HG03521 (cell line): ENCODE data around the gene HYAL2.

Experiments
- ATAC-seq: cut with Tn5 transposase; IDR thresholded peaks from one replicate; pipeline ENCODE4 v1.9.1; 2021; ENCODE audit warnings: mild to moderate bottlenecking, moderate library complexity; ENCODE audit not compliant: unreplicated experiment

Gene HYAL2

DNA sequence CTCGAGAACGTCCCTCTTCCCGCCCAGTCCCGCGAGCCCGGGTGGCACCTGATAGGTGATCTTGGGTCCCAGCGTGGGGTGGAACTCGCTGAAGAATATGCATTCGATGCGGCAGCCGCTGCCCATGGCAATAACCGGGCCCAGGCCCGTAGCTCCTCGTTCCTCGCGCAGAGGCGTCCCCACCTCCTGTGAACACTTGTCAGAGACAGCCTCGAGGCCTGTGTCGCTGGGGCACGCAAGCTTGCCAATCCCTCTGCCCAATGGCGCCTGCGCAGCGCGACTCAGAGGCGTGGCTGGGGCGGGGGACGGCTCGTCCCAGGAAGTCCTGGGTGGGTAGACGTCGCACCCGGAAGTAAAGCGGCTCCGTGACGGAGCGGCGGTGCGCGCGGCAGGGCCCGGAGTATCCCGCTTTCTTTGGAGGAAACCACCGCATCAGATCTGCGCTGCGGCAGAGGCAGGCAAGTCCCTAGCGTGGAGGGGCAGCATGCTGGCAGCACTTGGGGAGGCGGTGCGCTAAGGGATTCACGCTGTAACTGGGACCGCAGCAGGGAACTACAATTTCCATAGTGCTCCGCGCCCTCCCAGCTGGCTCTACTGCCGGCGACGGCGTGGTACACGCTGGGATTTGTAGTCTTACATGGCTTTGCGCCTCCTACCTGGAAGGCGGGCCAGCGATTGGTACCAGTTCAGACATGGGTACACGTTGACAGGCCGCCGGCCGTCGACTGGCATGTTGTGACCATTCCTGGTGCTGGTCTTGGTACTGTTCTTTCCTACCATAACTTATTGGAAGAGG, 28.2 kb upstream of the HYAL2 start, which contains the start of the genes CYB561D2 and NPRL2:
TSS of gene CYB561D2 (plus strand) at position 336 of the 796 bp plus-strand sequence. CDS start 572 bp downstream, outside the sequence.
TSS of gene NPRL2 (minus strand) at position 249 of the 796 bp plus-strand sequence. CDS start at position 126, 123 bp downstream.
- peak; percentile 80 for ATAC-seq

DNA sequence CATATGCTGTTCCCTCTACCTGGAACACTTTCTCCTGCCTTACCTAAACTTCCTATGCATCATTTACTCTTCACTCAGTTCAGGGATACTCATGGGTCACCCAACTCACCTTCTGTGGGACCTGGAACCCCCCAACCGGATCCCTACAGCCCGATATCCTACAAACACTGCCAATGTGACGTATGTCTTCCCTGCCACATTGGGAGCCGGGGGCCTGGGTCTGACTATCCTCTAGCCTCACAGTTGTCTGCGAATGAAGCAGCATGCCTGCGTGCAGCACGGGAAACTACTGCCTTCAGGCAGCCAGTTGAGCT, 27.6 kb upstream of the HYAL2 start:
- ATAC-seq = no peak

DNA sequence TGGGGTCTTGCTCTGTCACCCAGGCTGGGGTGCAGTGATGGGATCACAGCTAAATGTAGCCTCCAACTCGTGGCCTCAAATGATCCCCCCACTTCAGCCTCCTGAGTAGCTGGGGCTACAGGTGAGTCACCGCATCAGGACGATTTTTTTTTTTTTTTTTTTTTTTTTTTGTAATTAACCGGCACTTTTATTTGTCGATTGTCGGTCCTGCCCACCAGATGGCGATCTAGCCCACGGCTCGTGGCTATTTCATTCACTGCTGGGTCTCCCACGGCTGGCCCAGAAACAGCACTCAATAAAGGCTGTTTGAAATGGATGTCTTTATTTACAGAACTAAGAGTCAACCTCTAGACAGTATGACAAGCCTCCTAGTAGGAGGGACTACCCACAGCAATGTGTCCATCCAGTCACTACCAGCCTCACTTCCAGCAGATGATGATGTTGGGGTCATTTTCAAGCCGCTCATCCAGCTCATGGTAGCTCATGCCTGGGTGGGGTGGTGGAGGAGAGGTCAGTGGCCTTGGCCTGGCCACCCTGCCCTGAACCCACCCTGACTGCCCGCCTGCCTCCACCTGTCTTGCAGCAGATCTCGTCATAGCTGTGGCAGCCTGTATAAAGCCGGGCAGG, 24.8 kb upstream of the HYAL2 start:
- ATAC-seq = no peak

DNA sequence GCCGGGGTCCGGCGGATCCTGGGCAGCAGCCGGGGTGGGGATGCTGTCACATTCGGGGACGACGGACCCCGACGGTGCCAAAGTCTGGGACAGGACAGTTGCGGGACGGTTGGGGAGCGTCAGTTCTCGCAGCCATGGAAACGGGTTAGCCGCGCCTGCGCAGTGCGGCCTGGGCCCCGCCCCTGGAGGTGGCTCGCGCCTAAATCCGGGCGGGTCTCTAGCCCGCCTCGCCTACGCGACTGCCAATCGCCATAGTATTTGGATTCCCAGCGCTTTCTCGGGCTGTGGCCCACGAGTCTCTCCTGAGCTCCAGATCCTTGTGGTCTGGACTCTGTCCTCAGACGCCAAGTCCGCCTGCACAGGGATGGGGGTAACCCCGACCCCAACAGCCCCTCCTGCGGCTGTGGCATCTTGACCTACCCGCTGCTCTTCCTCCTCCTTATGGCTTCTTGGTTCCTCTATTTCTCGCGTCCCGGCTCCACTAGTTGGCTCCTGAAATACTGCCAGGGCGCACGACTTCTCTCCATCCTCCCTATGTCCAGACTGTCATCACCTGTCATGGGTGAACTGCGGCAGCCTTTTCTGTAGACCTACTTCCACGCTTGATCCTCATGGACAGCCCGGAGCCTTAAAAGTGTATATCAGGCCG, 23.2 kb upstream of the HYAL2 start, which contains the start of gene ZMYND10:
TSS of gene ZMYND10 (minus strand) at position 147 of the 649 bp plus-strand sequence. CDS start 153 bp downstream, outside the sequence.
- ATAC-seq = no peak

DNA sequence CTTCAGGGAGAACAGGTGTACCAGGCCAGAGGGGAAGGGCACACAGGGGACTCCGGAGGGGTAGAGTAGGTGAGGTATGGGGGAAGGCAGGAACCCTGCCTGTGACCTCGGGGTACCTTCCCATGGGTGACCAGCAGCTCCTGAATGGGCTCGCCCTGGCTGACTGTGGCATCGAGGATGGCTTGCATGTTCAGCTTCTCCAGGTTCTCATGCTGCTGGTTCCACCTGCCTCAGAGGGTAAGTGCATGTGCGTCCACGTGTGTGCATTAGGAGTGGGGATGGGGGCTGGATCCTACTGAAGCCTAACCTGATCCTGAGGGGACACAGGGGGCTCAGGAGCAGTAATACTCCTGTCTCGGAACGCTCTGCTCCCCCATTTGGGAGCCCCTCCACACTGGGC, 22.5 kb upstream of the HYAL2 start:
- ATAC-seq = no peak

DNA sequence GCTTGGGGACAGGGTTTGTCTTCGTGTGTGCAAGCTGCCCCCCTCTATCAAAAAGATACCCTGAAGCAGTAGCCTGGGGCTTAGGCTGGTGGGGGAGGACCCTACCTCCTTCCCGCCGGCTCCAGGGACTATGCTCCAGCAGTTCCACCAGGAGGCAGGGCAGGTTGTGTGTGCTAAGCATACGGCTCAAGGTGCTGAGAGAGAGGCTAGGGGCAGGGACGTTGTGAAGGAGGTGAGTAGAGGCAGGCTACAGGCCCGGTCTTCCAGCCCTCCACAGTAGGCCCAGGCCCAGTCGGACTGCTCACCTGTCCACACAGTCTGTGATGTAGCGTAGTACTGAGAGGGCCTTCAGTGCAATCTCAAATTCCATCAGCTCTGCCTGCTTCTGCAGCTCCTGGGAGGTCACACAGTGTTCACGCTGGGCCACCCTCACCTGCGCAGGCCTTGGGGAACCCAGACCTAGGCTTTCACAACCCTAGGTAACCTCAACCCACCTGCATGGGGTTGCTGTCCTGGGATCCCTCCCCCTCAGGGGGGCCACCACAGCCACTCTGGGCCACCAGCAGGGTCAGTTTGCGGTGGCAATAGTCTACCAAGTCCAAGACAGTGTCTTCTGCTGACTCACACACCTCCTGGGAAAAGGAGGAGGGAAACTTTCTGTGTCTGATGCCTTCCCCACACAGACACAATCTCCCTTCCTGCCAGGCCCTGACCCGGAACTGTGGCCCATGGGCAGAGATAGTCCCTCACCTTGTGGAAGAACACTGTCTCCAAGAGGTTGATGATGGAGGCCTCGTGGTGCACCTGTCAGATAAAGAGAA, 20.5 kb upstream of the HYAL2 start:
- no peak for ATAC-seq

DNA sequence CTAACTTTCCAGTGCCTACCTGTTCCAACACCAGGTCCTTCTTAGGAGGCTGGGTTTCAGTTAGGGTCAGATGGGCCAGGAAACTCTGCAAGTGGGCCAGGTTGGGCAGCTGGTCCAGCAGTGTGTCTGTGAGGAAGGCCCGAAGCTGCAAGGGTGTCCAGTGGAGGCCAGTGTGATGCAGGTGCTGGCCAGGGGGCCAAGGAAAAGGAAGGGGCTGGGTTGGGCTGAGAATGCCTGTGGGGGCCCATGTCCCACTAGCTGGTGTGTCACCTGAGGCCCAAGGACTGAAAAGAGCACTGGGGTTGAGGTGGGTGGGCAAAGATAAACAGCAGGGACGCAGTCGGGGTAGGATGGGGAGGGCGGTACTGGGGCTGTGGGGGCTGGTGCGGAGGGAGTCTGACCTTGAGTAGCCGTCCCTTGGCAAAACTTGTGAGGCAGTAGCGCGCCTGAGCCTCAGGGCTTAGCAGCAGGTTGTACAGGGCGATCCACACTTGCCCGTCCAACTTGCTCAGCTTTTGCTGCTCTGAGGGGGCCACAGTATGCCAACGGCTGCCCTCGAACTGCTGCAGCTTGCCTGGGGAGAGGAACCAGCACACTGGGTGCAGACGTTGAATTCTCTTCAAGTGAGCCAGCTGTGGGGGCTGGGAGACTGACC, 19.6 kb upstream of the HYAL2 start:
- ATAC-seq = no peak

DNA sequence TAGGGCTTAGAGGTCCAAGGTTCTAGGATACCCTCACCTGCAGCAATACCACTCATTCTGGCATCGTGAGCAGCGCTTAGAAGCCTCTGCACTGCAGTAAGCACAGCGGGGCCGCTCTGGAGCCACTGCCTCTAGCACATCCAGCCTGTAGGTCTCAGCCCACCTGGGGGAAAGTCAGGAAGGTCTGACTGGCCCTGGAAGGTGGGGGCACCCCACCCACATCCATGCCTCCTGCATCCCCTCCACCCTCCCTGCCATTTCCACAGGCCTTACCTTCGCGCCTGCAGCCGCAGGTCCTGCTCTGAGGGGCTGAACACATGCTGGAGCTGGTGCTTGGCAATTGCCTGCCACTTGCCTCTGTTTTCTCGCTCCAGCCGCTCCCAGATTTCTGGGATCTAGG, 19.0 kb upstream of the HYAL2 start:
- no peak for ATAC-seq

DNA sequence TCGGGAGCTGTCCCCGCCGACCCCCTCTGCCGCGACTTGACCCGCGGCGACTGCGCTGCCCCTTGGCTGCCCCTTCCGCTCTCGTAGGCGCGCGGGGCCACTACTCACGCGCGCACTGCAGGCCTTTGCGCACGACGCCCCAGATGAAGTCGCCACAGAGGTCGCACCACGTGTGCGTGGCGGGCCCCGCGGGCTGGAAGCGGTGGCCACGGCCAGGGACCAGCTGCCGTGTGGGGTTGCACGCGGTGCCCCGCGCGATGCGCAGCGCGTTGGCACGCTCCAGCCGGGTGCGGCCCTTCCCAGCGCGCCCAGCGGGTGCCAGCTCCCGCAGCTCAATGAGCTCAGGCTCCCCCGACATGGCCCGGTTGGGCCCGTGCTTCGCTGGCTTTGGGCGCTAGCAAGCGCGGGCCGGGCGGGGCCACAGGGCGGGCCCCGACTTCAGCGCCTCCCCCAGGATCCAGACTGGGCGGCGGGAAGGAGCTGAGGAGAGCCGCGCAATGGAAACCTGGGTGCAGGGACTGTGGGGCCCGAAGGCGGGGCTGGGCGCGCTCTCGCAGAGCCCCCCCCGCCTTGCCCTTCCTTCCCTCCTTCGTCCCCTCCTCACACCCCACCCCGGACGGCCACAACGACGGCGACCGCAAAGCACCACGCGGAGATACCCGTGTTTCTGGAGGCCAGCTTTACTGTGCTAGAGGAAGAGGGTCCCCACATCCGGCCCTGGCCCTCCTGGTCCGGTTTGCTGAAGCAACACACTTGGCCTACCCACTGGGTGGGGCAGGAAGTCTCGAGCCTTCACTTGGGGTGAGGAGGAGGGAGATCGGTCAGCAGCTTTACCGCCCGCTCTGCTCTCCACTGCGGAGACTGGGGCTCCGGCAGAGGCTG, 18.1 kb upstream of the HYAL2 start, which contains the start of gene RASSF1:
TSS of gene RASSF1 (minus strand) at position 389 of the 882 bp plus-strand sequence. CDS start at position 358, 31 bp downstream.
- ATAC-seq = no peak

DNA sequence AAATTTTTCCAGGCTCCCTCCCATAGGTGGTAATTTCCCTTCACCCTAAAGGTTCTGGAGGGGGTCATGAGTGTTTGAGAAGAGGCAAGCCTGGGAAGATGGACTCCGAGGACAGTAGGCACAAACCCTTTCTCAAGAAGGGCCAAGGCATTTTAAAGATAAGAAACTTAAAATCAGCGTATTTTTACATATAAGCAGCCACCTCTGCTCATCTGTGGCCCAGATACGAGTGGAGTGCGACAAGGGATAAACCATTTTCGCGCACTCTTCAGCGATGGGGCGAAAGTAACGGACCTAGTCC, 17.6 kb upstream of the HYAL2 start:
- ATAC-seq = no peak

DNA sequence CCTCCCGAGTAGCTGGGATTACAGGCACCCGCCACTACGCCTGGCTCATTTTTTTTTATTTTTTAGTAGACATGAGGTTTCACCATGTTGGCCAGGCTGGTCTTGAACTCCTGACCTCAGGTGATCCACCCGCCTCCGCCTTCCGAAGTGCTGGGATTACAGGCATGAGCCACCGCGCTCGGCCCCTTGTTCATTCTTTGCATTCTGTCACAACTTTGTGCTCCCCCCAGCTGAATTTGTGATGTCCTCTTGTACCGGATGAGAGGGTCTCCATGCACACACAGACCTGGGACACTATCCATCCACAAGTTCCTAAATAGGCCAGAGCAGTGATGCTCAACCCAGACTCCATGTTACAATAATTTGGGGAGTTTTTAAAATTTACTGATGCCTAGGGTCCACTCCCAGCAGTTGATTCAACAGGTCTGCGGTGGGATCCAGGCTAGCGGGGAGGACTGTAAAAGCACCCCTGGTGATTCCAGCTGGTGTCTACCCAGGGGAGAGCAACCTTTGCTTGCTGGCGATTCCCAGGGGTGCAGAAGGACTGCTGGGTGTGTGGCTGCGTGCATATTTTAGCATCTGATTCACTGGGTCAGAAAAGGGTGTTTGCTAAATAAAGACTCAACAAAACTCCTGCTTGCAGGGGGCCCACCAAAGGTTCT, 17.1 kb upstream of the HYAL2 start:
- no peak for ATAC-seq

DNA sequence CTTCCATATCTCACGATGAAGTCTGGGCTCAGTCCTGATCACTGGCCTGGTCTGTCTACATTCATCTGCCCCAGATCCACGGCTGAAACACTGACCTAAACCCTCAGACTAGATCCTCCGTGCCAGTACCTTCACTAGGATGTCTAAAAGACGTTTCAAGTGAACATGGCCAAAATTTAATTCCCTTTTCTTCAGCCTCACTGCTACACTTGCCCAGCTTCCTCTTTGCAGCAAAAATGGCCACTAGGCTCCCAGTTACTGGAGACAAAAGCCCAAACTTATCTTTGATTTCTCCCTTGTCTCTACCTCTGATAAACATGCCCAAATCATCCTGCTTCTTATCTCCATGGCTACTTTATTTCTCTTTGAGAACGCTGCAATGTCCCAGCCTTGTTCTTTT, 16.4 kb upstream of the HYAL2 start:
- ATAC-seq = no peak

DNA sequence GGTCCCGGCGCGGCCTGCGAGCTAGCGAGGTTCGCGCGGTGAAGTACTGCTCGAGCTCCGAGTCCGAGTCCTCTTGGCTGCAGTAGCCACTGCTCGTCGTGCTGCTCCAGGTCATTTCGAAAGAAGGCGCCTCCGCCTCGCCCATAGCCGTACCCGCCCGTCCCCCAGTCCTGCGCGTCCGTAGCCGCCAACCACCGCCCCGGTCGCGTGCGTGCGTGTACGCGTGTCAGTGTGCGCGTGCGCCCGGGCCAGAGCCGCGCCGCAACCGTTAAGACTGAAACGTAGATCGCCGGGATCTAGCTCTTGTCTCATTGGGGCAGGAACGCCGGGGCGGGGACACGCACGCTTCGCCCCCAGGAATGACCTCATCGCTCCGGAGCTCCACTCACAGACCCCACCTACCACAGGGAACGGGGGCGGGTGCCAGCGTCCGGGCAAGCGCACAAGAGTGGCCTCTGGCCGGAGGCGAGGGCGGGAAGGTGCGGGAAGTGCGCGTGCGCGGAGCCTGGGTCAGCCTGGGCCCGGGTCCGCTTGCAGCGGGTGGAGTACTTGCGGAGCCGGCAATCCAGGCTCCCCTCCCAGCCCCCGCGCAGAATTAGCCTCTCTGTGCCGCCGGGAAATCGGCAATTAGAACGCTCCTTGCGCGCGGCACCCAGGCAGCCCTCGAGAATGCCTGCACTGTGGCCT, 14.8 kb upstream of the HYAL2 start:
- peak; percentile 71 for ATAC-seq

DNA sequence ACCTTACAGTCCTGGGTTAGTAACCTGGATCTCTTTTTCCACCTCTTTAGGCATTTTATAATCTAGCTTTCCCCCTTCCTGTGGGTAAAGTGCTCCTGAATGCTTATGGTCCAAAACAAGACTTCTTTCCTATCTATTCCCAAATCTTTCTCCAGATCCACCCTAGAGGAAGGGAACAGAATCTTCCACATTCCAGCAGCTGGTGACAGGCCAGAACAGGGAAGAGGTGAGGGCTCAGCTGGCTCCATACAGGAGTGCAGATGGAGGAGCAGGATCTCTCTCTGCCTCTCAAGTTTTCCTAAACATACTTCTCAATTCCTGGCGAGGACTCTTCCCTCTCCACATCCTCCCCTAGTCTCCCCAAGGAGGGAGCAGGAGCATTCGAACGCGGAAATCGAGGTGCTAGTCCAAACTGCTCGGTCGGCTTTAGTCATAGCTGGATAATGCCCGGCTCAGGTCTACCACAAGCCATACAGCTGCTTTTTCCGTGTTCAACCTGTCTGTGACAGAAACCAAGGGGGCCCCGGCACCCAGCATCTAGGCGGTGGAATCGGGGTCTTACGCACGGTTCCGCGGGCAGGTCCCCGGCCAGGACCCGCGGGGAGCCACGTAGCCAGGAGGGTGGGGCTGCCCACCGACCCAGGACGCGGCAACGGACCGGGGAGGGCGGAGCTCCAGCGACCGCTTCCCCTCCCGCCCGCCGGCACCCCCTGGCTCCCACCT, 14.1 kb upstream of the HYAL2 start:
- ATAC-seq = peak; percentile 29

DNA sequence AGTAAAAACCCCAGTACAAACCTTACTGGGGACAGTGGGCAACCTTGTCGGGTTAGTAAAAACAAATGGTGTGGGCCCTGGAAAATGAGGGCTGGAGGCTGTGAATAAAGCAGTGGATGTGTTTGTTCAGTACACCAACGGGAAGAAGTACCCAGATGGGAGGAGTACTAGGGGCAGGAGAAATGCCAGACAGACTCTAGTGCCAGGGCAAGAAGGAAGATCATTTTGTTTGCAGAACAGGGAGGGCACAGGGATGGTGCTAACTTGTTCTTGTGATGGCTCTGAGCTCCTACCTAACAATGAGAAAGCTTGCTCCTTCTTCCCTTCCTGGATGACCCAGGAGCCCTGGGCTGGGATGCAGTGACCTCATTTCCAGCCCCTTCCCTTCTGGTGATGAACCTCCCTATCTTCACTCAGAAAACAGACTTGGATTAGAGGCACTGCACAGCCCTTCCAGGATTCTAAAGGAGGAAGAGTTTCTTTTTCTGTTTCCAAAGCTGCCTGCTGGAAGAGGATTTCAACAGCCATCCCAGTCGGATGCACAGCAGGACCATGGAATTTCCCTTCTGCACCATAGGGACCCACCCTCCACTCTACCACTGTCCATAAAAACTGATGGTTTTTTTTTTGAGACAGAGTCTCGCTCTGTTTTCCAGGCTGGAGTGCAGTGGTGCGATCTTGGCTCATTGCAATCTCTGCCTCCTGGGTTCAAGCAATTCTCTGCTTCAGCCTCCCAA, 12.0 kb upstream of the HYAL2 start:
- ATAC-seq = no peak

DNA sequence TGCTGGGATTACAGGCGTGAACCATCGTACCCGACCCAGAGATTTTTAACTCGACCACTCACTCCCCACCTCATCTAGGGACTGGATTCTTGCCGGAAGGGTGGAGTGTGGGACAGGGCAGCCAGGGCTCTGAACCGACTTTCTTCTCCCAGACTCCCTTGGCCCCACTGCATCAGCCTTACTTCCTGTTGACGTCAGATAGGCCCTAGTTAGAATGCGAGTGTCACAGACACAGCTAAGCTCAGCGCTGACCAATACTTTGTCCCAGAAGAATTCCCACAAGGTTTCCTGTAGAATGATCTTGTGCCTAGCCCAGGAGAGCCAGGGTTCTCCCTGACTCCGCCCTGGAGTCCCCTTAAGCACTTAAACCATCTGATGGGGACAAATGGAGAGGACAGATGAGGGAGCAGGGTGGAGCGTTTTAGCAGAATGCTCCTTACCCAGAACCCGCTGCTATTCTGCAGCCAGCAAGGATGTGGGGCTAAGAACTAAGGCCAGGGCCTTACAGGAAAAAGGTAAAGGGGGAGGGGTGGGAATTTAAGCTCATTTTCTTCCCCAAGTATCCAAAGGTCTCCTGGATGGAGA, 11.3 kb upstream of the HYAL2 start:
- no peak for ATAC-seq
